ENCODE results near the gene FAM229B.

- TF ChIP-seq, protein P1, sequence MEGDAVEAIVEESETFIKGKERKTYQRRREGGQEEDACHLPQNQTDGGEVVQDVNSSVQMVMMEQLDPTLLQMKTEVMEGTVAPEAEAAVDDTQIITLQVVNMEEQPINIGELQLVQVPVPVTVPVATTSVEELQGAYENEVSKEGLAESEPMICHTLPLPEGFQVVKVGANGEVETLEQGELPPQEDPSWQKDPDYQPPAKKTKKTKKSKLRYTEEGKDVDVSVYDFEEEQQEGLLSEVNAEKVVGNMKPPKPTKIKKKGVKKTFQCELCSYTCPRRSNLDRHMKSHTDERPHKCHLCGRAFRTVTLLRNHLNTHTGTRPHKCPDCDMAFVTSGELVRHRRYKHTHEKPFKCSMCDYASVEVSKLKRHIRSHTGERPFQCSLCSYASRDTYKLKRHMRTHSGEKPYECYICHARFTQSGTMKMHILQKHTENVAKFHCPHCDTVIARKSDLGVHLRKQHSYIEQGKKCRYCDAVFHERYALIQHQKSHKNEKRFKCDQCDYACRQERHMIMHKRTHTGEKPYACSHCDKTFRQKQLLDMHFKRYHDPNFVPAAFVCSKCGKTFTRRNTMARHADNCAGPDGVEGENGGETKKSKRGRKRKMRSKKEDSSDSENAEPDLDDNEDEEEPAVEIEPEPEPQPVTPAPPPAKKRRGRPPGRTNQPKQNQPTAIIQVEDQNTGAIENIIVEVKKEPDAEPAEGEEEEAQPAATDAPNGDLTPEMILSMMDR (conservative IDR thresholded peaks at IDR 0.05 in 1 of 2, IDR thresholded peaks at IDR 0.05 in 1 of 2; ENCODE audit: low read depth in 1 of 2, low read length in 2 of 2): no peak
- TF ChIP-seq EZH2 (IDR thresholded peaks at IDR 0.05; ENCODE audit: low read length, missing control alignments): no peak
These were observed at the start of gene FAM229B, which contains the start of gene TUBE1 for GRCh38 chr6:112087136-112087911.
